GM04503 (cell line): Measurements from ENCODE around the gene GOLGA6C.
"Not testable (repeated sequence)": the region's sequence is repeated elsewhere in the genome, so short reads cannot be mapped to it uniquely, and the experiment has no call there.

Source experiments
- DNase-seq: peaks from one replicate; pipeline ENCODE4 v3.0.0-alpha.2; 2012; ENCODE audit warnings: low read depth

Gene GOLGA6C

GRCh38 chr15:75319231-75319897, 61.2 kb downstream of the GOLGA6C start:
- not testable (repeated sequence) for DNase-seq
